Suprapubic skin (tissue), 4 donors: Measurements from ENCODE around the gene IKZF1.

Experiments used
- EP300 ChIP-seq: sonication (generic); formaldehyde crosslinking; IDR thresholded peaks from one replicate; pipeline ENCODE4 v1.6.1; 2017; ENCODE audit warnings: antibody characterized with exemption
- POLR2A ChIP-seq, 2 donors: fragments of 450-650 bp; IDR thresholded peaks; one replicate each; pipeline ENCODE4 v1.6.1; 2017; ENCODE audit warnings: antibody characterized with exemption in 2 of 2, mild to moderate bottlenecking in 2 of 2, moderate library complexity in 2 of 2
- POLR2AphosphoS5 ChIP-seq, 3 donors: sonication (generic); formaldehyde crosslinking; IDR thresholded peaks; one replicate each; pipeline ENCODE4 v1.6.1; 2017; ENCODE audit warnings: antibody characterized with exemption in 3 of 3
- TF ChIP-seq, protein P1 (sequence below), 2 donors: fragments of 200-600 bp in 1 of 2; fragments of 450-650 bp in 1 of 2; sonication (generic) in 1 of 2; IDR thresholded peaks; one replicate each; pipeline ENCODE4 v1.5.1; 2016 to 2019; ENCODE audit warnings: antibody characterized with exemption in 2 of 2, mild to moderate bottlenecking in 1 of 2, moderate library complexity in 1 of 2

DNA sequence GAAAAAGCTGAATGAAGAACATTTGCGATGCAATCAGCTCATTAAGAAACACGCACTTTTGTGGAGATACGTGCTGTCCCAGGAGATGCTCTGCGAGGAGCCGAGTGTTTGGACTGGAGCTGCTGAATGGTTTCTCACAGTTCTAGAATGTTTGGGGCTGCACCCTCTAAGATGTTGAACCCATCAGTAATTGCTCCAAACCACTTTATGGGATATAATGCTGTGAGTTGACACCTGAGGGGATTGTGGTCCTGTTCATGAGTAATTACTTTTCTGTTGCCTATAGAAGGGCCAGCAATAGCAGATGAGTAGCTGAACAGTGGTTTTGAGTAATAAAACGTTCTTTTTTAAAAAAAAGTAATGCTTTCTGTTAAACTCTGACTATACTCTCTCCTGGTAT is 63.1 kb downstream of the IKZF1 start:
- TF ChIP-seq EP300 (no peak), POLR2A (IDR thresholded peaks at IDR 0.05) (no peak), POLR2AphosphoS5 (IDR thresholded peaks at IDR 0.05) (no peak)
- TF ChIP-seq, protein P1, sequence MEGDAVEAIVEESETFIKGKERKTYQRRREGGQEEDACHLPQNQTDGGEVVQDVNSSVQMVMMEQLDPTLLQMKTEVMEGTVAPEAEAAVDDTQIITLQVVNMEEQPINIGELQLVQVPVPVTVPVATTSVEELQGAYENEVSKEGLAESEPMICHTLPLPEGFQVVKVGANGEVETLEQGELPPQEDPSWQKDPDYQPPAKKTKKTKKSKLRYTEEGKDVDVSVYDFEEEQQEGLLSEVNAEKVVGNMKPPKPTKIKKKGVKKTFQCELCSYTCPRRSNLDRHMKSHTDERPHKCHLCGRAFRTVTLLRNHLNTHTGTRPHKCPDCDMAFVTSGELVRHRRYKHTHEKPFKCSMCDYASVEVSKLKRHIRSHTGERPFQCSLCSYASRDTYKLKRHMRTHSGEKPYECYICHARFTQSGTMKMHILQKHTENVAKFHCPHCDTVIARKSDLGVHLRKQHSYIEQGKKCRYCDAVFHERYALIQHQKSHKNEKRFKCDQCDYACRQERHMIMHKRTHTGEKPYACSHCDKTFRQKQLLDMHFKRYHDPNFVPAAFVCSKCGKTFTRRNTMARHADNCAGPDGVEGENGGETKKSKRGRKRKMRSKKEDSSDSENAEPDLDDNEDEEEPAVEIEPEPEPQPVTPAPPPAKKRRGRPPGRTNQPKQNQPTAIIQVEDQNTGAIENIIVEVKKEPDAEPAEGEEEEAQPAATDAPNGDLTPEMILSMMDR (IDR thresholded peaks at IDR 0.05), result no peak
